Measurements from ENCODE around the gene CUL5.
A peak's percentile ranks its signal among the peaks of the same experiment; 100 is the strongest.

The CUL5 gene

GRCh38 chr11:108085672-108086071, 77.0 kb downstream of the CUL5 start:
- H3K27ac ChIP-seq = no peak overlapping the region
- TF ChIP-seq ZFX (IDR thresholded peaks at IDR 0.05) (no peak), CTCF (conservative IDR thresholded peaks at IDR 0.05) (no peak)

DNA sequence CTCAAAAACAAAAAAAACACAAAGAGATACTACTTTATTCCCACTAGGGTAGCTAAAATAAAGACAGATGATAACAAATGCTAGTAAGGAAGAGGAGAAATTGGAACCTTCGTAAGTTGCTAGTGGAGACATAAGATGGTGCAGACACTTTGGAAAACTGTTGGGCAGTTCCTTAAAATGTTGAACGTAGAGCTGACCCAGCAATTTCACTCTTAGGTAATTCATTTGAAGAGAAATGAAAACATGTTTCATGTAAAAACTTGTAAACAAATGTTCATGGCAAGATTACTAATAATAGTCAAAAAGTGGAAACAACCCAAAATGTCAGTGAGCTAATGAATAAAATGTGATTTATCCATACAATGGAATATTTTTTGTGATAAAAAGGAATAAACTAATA, 83.4 kb downstream of the CUL5 start:
- no peak for TF ChIP-seq CTCF (conservative IDR thresholded peaks at IDR 0.05)
- no peak for TF ChIP-seq ZFX (IDR thresholded peaks at IDR 0.05)
- no peak overlapping the region for H3K27ac ChIP-seq

- H3K27ac ChIP-seq = peak overlapping the region; percentile 70
- TF ChIP-seq CTCF (conservative IDR thresholded peaks at IDR 0.05) = no peak
- TF ChIP-seq ZFX (IDR thresholded peaks at IDR 0.05) = no peak
Observed at GRCh38 chr11:108093128-108093904, 84.6 kb downstream of the CUL5 start.

DNA sequence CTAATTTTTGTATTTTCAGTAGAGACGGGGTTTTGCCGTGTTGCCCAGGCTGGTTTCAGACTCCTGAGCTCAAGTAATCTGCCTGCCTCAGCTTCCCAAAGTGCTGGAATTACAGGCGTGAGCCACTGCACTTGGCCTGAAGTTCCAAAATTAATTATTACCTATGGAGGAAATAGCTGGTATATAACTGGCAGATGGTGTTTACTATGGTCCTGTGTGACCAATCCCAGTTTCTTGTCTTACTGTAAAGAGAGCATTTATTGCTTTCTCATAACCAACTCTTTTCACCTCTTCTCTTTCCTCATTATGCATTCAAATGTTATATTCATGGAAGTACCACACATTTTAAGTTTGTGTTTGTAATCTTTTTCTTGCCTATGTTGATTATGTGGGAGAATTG, 88.5 kb downstream of the CUL5 start:
- TF ChIP-seq ZFX (IDR thresholded peaks at IDR 0.05) (no peak), CTCF (conservative IDR thresholded peaks at IDR 0.05) (no peak)

GRCh38 chr11:108101090-108101775, 92.5 kb downstream of the CUL5 start:
- no peak for TF ChIP-seq ZFX (IDR thresholded peaks at IDR 0.05)
- H3K27ac ChIP-seq = no peak overlapping the region

More for the DNA sequence above, 88.5 kb downstream of the CUL5 start:
- H3K27ac ChIP-seq = no peak overlapping the region

- no peak overlapping the region for H3K27ac ChIP-seq
- TF ChIP-seq ZFX (IDR thresholded peaks at IDR 0.05) (no peak), CTCF (conservative IDR thresholded peaks at IDR 0.05) (no peak; the same call in 1 of the 2 replicates)
Observed at GRCh38 chr11:108111126-108111525, 102.4 kb downstream of the CUL5 start.

GRCh38 chr11:108112057-108112456, 103.4 kb downstream of the CUL5 start:
- H3K27ac ChIP-seq = no peak overlapping the region
- TF ChIP-seq ZFX (IDR thresholded peaks at IDR 0.05) = no peak
- TF ChIP-seq CTCF (conservative IDR thresholded peaks at IDR 0.05) = no peak
